ENCODE results near the gene ADO. TPM values are rescaled to one million over a fixed set of nuclear protein-coding genes. Genes with fewer than 3 reads are reported as not detected.

ADO gene
- total RNA-seq, 1 experiment from 2014 or later = 26.2 TPM

- Histone ChIP-seq H3K9me3 (ENCODE audit: control insufficient read depth in 1 of 2, insufficient read depth in 1 of 2, low read depth in 1 of 2, low read length in 2 of 2) (no peaks in the 10 kb centered on the region; a peak in 2 of 4 replicates), H3K4me1 (ENCODE audit: control insufficient read depth in 1 of 2, insufficient read depth in 2 of 2, low read length in 2 of 2) (no peaks in the 10 kb centered on the region), H3K9me2 (ENCODE audit: insufficient read depth) (no peaks in the 10 kb centered on the region), H3K27ac (ENCODE audit: low read depth, low read length) (no peak overlapping the region), H3K4me2 (ENCODE audit: low read length) (no peak overlapping the region), H3K9ac (ENCODE audit: low read length) (no peak overlapping the region), H3K36me3 (ENCODE audit: control insufficient read depth in 1 of 2, insufficient read depth in 2 of 2, low read length in 2 of 2) (no peaks in the 10 kb centered on the region), H3K4me3 (replicated peaks in 1 of 2; ENCODE audit: low read depth in 1 of 2, low read length in 2 of 2) (no peak overlapping the region), H4K20me1 (ENCODE audit: insufficient read depth) (no peaks in the 10 kb centered on the region), H3K27me3 (ENCODE audit: insufficient read depth, low read length) (no peaks in the 10 kb centered on the region), H3K79me2 (ENCODE audit: insufficient read depth, low read length) (no peaks in the 10 kb centered on the region), H2AFZ (ENCODE audit: low read depth, low read length, poor library complexity, severe bottlenecking) (no peak overlapping the region)
- ChIA-PET POLR2A (no interaction called here), CTCF (no interaction called here), RAD21 (ENCODE audit: low non-redundant PET in 1 of 2, low total read pairs in 2 of 2, uncharacterized antibody in 2 of 2, unreplicated experiment in 2 of 2) (no interaction called here)
- intact Hi-C loops (cut with micrococcal nuclease) = no loop called here
- BruUV-seq (replicated peaks) = no TSS peak
- ATAC-seq (peak; percentile 59; the same call in 1 of the 2 replicates), DNase-seq (ENCODE audit: low read depth, low spot score) (peak; percentile 12)
- no peak for TF ChIP-seq ZBTB33 (IDR thresholded peaks at IDR 0.05; ENCODE audit: extremely low read depth, insufficient replicate concordance, low read length)
- no peak for TF ChIP-seq SIN3A (IDR thresholded peaks at IDR 0.05; ENCODE audit: low read depth)
- peak in 2 of 3 experiments; percentile 54 to 71; a peak in 4 of 6 replicates for TF ChIP-seq CTCF (IDR thresholded peaks at IDR 0.05 in 2 of 3, conservative IDR thresholded peaks at IDR 0.05 in 1 of 3; ENCODE audit: borderline replicate concordance in 1 of 3, insufficient read depth in 1 of 3, low read depth in 2 of 3, low read length in 2 of 3)
- TF ChIP-seq EZH2phosphoT487 (IDR thresholded peaks at IDR 0.05; ENCODE audit: borderline replicate concordance) = no peak
- TF ChIP-seq CBX3 (IDR thresholded peaks at IDR 0.05; ENCODE audit: low read depth) = no peak; the same call in 1 of the 2 replicates
- no peak for TF ChIP-seq CEBPB (IDR thresholded peaks at IDR 0.05; ENCODE audit: low read depth)
- no peak for TF ChIP-seq SRF (IDR thresholded peaks at IDR 0.05; ENCODE audit: low read depth)
- TF ChIP-seq EGR1 (IDR thresholded peaks at IDR 0.05; ENCODE audit: low read depth) = no peak
- TF ChIP-seq ZFX (IDR thresholded peaks at IDR 0.05) = no peak
- peak; percentile 32; the same call in 1 of the 2 replicates for TF ChIP-seq RAD21 (IDR thresholded peaks at IDR 0.05; ENCODE audit: low read depth)
- TF ChIP-seq POLR2A (IDR thresholded peaks at IDR 0.05; ENCODE audit: borderline replicate concordance, extremely low read depth, insufficient read depth, insufficient read length) = no peak
- TF ChIP-seq ZNF274 (IDR thresholded peaks at IDR 0.05; ENCODE audit: low read depth, low read length) = no peak
- TF ChIP-seq ELF1 (IDR thresholded peaks at IDR 0.05; ENCODE audit: borderline replicate concordance, low read depth) = no peak
- TF ChIP-seq POLR2AphosphoS5 (IDR thresholded peaks at IDR 0.05; ENCODE audit: low read depth, low read length) = no peak
Observed at GRCh38 chr10:62851442-62851841, 46.9 kb downstream of the ADO start.
